HG02840 (cell line): ENCODE measurements around the gene MAP1LC3C.
"Not testable (repeated sequence)": the region's sequence is repeated elsewhere in the genome, so short reads cannot be mapped to it uniquely, and the experiment has no call there.

ENCODE experiments used
- ATAC-seq: cut with Tn5 transposase; IDR thresholded peaks from one replicate; pipeline ENCODE4 v1.9.1; 2021; ENCODE audit warnings: mild to moderate bottlenecking, moderate library complexity, moderate number of reproducible peaks; ENCODE audit not compliant: unreplicated experiment, low FRiP score

Gene MAP1LC3C

GRCh38 chr1:241994171-241994570 is 4.7 kb downstream of the MAP1LC3C start:
- ATAC-seq: no peak

GRCh38 chr1:241992734-241993133 is 6.2 kb downstream of the MAP1LC3C start:
- no peak for ATAC-seq

GRCh38 chr1:241990040-241990439 is 8.9 kb downstream of the MAP1LC3C start:
- no peak for ATAC-seq

- ATAC-seq: not testable (repeated sequence)
These were observed 10.4 kb downstream of the MAP1LC3C start for GRCh38 chr1:241988389-241988930.

- ATAC-seq: no peak
These were observed 13.1 kb downstream of the MAP1LC3C start for GRCh38 chr1:241985787-241986186.

- ATAC-seq: no peak
These were observed 19.0 kb downstream of the MAP1LC3C start for GRCh38 chr1:241979926-241980325.

GRCh38 chr1:241979071-241979470 is 19.8 kb downstream of the MAP1LC3C start:
- ATAC-seq: no peak

GRCh38 chr1:241976229-241976628 is 22.7 kb downstream of the MAP1LC3C start:
- ATAC-seq: no peak

GRCh38 chr1:241972703-241973369 is 26.1 kb downstream of the MAP1LC3C start:
- ATAC-seq: no peak

GRCh38 chr1:241968611-241969010 is 30.3 kb downstream of the MAP1LC3C start:
- ATAC-seq: no peak

GRCh38 chr1:241964550-241965282 is 34.2 kb downstream of the MAP1LC3C start:
- no peak for ATAC-seq

- ATAC-seq: no peak
These were observed 35.2 kb downstream of the MAP1LC3C start for GRCh38 chr1:241963722-241964121.

GRCh38 chr1:241962153-241962552 is 36.7 kb downstream of the MAP1LC3C start:
- ATAC-seq: no peak

- no peak for ATAC-seq
These were observed 41.0 kb downstream of the MAP1LC3C start, which contains the start of gene BECN2 for GRCh38 chr1:241957692-241958494. BECN2 (plus strand) TSS chr1:241957767; CDS start chr1:241957767, 0 bp downstream.

- no peak for ATAC-seq
These were observed 48.5 kb downstream of the MAP1LC3C start for GRCh38 chr1:241950390-241950789.

GRCh38 chr1:241947354-241947753 is 51.5 kb downstream of the MAP1LC3C start:
- no peak for ATAC-seq
